Ureter (tissue), 1 donor: ENCODE data around the gene SCD5. TPM values are rescaled to one million over a fixed set of nuclear protein-coding genes. Genes with fewer than 3 reads are reported as not detected.

ENCODE experiments used
- DNase-seq: peaks from one replicate; pipeline ENCODE4 v3.0.0-alpha.2; 2020; ENCODE audit warnings: low spot score
- total RNA-seq: library from RNA; stranded (reverse); gene quantifications from one replicate; pipeline ENCODE4 v1.2.4, GENCODE V29; 2023
- donor health status: DM: yes; HTN: yes; CAD: no.

Gene SCD5
- total RNA-seq, 1 donor from 2014 or later: 7.3 TPM

DNA sequence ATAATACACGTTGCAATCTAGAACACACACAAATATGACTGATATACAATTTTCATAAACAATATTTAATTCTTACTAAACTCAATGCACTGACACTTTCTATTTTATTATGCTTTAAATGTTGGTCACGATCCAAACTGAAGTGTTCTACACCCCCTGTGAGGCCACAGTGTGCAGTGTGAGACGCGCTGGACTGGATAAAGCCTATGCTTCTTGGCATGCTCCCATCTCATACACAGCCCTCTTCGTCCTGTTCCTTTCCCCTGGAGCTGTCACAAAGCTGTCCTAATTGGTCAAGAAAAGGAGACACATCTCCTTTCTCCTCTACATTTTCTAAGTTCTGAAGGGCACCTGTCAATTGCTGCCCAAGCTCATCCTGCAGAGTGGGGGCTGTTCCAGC lies 72.0 kb downstream of the SCD5 start:
- DNase-seq: no peak

DNA sequence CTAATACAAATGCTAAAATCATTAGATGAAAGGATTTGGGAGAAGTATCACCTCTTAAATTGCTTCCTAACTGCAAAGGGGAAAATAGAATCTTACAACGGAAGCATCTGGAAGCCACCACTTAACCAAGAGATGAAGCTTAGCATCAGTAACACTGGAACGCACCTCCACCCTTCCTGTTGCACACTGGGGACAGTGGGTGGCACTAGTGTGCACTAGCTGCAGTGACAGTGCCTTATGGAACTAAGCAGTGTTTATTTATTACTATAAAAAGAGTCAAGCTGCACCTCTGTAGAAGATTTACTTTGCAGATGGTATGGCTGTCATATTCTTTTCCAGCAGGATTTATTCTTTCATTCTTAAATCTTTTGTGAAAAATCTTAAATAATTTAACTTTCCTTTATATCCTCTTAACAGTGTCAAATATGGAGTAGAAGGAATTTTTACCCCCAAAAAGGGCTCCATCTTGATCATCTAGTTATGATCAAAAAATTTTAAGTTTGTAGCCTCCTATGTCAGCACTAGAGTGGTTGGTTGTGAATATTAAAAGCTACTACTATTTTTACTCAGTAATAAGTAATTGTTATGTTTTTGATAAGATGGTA lies 76.7 kb downstream of the SCD5 start:
- DNase-seq: no peak

DNA sequence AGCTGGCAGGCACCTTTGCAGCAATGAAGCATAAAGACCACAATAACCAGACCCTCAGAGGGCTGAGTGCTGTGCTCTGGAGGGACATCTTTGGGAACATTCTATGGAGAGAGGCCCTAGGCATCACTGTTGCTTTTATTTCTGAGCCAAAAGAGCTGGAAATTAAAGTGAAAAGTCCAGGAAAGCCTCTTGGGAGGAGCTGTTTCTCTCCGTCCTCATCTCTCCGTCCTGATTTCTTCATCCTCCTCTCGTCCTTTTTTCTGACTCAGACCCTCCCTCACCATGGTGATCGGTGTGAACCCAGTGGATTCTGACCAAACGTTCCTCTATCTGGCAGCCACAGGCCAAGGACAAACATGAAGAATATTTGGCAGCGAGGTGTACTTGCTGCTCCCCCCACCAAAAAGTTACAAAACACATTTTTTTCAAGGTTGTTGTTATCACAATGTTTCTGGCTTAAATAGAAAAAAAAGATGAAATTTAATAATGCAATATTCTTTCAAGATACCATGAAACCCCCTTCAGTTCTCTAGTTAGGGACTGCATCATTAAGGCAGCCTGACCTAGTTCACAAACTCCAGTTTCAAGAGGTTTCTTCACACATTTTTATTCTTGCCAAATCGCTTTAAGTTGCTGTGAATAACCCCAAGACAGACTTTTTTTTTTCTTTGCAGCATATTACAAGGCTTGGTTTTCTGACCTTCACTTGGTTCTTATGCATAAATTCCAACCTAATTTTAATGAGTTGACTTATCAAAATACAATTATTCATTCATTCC lies 80.2 kb downstream of the SCD5 start:
- no peak for DNase-seq

DNA sequence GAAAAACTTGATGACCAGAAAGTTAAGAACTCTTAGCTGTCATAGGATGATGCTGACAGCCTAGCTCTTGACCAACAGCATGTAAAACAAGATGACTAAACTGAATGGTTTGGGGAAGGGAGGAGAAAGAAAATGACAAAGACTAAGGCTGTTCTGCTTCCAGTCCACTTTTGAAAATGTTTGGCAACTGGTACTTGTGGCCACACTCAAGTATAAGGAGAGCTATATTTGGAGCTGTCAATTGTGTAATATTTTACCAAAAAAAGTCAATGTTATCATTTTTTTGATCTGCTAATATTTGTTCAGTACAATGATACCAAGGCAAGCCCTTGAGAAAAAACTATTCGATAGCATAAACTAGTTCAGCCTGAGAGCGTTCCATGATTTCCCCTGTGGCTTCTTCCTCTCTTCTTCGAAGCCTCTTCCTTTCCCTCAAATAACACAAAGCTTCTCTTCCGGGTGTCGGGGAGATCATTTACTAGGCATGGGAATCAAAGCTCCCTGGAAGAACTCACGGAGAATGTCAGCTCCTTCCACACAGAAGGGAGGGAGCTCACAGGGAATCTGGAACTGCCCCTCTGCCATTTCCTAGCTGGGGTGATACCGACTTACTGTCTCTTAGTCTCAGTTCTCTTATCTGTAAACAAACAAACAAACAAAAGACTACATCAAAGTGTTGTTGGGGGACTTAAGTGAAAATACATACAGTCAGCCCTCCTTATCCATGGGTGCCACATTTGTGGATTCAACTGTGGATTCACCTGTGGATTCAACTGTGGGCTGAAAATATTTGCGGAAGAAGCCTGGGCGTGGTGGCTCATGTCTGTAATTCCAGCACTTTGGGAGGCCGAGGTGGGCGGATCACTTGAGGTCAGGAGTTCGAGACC lies 82.6 kb downstream of the SCD5 start:
- DNase-seq: no peak

DNA sequence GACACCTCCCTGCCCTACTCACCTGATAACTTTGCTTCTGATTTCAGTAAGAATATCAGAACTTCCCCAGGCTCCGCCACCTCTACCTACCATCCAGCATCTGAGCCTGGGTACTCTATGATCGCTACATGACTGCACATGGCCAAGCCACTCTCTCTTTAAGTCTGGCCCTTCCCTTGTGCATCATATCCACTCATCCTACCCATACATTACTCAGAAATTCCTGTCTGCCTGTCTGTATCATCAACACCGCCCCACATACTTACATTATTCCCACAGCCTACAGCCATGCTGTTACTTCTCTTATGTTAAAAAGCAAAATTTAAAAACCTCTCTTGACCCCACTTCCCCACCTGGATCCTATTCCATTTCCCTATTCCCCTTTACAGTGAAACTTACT lies 84.7 kb downstream of the SCD5 start:
- no peak for DNase-seq

DNA sequence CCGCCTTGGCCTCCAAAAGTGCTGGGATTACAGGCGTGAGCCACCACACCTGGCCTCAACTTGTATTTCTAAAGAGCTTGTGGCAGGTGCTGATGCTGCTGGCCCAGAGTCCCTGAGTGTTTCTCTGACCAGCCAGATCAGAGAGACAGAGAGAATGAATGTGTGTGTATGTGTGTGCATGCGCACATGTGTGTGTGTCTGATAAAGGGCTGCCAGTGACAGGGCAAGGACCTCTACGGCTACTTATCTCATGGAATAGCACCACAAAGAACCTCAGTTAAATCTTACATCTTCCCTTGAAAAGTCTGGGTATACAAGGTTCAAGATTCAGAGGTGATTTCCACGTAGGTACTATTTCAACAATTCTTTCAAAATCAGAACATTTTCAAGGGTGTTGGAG lies 86.0 kb downstream of the SCD5 start:
- DNase-seq: no peak

DNA sequence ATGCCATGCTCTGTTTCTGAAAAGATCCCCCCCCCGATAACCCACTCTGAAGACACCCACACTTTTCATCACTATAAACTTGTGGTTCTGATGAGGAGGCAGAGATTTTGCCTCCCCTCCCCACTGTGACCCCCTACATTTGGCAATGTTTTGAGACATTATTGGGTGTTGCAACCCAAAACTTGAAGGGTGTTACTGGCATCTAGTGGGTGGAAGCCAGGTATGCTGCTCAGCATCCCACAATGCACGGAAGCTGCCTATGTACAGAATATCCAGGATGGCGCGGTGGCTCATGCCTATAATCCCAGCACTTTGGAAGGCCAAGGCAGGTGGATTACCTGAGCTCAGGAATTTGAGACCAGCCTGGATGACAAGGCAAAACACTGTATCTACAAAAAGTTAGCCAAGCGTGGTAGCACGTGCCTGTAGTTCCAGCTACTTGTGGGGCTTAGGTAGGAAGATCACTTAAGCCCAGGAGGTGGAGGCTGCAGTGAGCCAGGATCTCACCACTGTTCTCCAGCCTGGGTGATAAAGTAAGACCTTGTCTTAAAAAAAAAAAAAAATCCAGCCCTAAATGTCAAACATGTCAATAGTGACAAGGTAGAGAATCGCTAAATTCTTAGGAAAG lies 87.3 kb downstream of the SCD5 start:
- DNase-seq: no peak

DNA sequence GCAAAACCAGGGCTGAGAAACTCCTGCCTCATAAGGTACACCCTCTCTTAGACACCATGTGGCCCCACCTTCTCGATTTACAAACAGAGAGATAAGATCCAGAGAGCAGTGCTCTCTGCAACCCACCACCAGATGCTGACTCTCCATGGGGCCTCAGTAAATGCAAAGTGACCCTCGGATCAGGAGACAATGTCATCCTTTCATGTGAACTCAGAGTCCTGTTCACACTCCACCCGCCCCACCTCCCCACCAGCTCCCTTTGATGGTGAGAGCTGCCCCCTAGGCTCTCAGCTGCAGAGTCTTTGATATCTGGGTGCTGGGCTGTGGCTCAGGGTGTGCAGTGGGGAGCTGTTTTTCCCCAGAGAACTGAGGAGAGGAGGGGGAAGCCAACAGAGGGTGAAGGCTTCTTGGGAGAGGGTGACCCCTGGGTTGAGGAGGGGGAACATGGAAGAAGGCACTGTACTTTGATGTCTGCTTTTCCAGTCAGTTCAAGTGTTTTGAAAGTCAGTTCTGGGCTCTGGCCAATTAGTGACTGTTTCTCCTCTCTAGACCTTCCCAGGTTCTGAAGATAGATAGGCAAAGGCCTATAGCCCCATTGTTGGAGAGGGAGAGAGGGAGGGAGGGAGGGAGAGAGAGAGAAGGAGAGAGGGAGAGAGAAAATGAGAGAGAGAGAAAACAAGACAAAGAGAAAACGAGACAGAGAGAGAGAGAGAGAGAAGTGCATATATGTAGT lies 88.2 kb downstream of the SCD5 start:
- no peak for DNase-seq

DNA sequence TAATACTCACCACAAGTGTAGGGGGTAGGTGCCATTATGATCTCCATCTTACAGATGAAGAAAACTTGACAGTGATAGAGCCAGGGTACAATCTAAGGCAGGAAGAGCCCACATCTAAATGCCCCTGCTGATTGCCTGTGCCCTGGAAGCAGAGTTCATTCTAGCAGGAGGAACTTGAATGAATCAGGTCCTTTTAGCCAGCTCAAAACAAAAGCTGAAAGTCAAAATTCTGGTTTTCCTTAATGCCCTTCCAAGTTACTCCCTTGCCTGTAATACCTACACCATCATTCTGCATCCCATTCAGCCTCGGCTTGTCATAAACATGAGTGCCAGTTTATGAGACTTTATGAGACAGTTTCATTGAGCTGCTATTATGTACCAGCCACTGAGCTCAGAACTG lies 89.6 kb downstream of the SCD5 start:
- no peak for DNase-seq

DNA sequence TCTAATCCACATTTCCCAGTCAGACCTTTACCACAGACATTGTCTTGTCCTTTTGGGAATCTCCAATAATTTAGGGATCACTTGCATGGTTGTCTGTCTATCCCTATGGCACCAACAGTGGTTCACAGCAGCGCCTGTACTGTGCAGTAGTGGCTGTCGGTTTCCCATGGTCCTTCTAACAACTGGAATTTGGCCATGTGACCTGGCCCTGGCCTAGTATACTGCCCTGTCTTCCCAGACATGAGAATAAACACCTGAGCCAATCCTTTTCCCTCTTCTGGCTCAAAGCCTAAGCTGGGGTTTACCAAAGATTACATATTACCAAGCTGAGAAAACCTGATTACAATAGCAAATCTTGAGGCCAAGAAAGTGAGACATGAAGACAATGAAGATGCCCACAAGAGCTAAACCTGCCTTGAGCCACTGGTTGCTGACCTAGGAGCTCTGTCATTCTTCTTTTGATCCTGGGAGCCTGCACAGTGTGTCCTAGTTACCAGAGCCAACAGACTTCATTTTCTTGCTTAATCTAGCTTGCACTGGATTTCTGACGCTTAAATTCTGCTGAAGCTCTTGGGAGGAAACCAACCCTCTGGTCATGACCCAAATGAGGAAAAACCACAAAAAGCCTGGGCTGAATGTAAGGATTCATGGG lies 92.1 kb downstream of the SCD5 start:
- DNase-seq: no peak

DNA sequence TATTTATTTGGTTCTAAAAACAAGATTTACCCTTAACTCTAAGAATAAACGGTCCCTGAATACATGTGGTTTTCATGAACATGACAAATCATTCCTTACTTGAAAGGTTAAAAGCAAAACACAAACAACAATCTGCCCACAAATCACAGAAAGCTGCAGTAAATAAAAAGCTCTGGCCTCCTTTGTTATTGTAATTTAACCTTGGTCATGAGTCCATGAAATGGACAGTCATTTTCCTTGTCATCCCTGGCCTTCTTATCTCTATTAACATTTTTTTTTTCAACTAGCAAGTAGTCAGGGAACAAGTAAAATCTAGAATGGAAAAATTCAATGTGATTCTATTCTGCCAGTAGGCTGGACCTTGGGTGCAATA lies 92.7 kb downstream of the SCD5 start:
- no peak for DNase-seq

DNA sequence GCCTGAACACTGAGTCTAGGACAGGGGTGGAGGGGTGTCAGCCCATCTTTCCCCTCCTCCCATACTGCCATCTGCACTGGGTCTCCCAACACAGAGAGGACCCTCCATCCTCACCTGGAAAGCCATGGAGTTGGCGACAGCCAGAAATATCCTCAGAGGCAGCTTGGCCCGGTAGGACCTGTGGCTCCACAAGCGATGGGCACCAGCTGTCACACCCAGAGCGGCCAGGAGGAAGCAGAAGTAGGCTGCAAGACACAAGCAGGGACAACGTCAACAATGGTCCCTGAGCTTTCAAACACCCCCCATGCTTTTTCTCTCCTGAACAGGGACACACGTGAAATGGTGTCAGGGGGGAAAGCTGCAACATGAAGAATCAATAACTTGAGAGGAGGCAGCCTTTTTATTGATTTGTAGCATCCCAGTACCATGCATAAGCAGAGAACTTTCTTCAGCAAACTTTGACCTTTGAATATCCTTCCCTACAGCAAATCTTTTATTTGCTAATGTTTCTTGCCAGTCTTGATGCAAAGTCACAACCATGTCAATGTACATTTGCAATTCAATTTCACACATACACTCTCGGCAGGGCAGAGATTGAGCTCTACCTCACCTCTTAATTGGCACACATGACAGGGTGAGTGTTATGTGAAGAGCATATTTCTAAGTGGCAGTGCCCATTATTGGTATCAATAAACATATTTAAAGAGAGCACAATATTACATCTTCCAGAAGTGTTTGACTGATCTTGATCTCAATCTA lies 93.2 kb downstream of the SCD5 start:
- DNase-seq: no peak

DNA sequence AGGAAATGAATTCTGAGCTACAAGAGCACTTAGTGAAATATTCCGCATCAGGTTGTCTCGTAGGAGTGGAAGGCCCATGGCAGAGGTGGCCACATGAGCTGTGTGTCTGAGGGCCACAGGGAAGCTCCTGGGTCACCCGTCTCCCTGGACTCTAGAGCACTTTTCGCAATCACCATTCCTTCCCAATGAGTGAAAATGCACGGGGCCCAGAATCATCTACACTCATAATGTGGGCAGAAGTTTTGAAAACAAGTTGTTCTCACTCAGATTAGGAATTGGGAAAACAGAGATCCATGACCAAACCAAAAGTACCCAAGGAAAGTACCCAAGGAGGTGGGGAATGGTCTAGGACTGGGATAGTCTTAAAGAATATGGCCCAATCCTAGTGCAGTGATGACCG lies 94.4 kb downstream of the SCD5 start:
- no peak for DNase-seq

DNA sequence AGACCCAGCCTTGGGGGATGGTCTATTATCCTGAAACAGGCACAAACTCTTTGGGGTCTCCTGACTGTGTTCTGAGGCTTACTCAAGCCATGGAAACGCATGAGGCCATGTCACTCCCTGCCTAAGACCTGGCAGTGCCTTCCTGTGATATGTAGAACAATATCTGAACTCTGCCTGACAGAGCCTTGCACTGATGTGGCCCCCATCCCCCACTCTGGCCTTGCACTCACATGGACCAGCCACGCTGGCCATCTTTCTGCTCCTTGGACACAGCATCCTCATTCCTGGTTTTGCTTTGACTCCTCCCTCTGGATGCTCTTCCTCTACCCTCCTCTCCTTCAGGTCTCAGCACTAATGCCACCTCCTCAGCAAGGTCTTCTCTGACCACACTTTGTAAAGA lies 100.2 kb downstream of the SCD5 start:
- no peak for DNase-seq

DNA sequence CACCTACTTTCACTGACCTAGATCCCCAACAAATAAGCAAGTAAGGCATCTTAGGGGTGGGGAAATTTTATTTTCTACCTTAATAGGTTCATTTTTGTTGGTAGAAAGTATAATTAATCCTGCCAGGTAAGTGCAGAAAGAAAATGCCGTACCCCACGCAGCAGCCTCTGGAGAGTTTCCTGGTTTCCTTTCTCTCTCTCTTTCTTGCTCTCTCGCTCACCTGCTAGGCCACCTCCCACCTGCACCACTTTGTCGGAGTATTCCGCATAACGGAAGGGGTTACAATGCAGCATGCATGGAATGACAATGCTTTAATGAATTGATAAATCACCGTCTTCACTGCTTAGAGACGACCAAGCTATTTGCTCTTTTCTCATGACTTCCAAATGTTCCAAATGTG lies 101.0 kb downstream of the SCD5 start:
- DNase-seq: no peak

DNA sequence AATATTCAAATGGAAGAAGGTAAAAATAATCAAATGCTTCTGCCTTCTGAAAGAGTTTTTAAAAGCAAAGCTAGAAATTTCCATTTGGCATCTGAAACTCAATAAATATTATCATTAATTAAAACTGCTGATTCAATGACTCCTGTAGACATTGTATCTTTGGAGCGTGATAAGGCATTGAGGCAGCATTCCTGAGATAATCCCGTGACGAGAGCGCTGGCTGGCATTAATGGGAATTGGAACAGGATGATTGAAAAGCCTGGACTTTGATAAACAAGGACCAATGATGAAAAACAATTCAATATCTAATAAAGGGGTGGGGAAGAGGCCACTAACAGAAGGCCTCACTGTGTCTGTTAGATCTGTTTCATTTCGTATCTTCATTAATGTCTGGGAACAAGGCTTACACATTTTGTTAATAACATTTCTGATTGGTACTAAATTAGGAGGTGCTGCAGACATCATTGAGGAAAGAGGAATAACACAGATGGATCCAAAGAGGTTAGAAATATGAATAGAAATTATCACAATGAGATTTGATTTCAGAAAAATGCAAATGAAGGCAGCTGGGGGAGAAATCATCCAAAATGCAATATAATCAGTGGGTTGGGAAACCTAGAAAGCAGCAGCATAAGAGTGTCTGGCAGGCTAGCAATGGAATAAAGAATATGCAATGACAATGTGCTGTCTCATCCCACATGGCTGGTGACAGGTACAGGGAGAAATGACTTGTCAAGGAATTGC lies 102.3 kb downstream of the SCD5 start:
- no peak for DNase-seq

DNA sequence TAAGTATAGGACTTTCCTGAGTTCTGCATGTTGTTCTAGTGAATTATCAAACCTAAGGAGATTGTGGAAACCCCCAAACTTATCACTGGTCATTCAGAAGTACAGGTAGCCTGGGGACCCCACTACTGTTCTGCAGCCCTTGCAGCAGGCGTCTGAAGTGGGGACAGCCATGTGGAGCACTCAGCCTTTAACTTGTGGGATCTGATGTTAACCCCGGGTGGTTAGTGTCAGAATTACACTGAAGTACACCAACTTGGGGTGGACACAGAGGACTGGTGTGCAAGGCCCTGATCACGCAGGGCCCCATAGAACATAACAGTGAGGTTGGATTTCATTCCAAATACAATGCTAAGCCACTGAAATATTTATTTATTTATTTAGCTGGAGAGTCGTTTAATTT lies 103.7 kb downstream of the SCD5 start:
- no peak for DNase-seq

DNA sequence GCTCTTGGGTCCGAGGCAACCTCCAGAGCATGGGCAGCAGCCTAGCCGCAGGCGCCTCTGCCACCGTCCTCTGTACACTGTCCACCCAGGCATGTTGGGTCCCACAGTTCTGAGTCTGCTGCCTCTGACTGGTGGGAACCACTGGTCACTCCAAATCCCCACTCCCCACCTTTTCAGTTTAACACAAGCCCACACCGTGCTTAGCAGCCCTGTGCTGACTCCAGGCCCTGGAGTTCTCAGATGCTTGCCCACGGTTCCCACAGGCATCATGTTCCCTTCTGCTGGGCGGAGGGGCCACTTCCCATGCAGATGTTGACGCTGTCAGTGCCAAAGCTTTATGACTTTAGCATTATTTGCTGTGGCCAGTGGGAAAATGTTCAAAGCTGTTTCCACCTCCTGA lies 104.5 kb downstream of the SCD5 start:
- DNase-seq: no peak

DNA sequence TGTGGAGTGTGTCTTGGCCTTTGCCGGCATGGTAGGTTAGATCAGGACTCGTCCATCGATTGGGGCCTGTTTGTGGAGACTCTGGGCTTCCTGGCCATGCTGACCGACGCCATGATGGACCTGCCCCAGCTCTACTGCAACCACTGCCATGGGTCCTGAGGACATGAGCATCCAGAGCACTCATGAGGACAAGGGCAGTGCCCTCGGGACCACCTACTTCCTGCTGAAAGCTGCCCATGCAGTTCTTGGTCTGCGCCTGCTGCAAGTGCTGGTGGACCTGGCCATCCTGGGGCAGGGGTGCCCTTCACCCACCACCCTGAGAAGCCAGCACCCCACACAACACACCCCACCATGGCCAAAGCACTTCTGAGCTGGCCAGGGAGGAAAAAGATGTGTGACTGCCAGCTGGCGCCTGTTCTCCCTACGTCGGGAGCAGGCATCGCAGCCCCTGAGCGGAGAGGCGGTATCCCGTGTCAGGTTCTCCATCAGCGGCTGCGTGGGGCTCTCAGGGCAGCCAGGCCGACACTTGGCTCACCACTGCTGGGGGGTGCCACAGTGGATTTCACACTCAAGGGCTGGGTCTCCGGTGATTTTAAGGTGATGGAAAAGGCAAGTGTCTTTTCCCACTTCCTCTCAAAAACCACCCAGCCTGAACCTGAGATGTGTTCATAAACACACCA lies 106.4 kb downstream of the SCD5 start:
- no peak for DNase-seq
